BJ (cell line): ENCODE data around the gene ATP2A3. TPM values are rescaled to one million over a fixed set of nuclear protein-coding genes. Genes with fewer than 3 reads are reported as not detected.
A peak's percentile ranks its signal among the peaks of the same experiment; 100 is the strongest.

Experiments used
- CTCF ChIA-PET: fragments of 350-600 bp; formaldehyde crosslinking; extraction: SDS; loops from one replicate; lab custom pipeline; 2021; ENCODE audit warnings: antibody characterized with exemption, inconsistent platforms; lab: Yijun Ruan, JAX
- POLR2A ChIA-PET: fragments of 300-600 bp; sonication (Branson Sonifier 250); formaldehyde crosslinking; extraction: SDS; loops from one replicate; lab custom pipeline; 2021; ENCODE audit warnings: antibody characterized with exemption; lab: Charles Lee
- DNase-seq: peaks from one replicate; pipeline ENCODE4 v3.0.0-alpha.2; 2011; ENCODE audit warnings: low read depth
- H3K27me3 ChIP-seq: 2 replicates; pipeline ENCODE4 v1.6.0; 2011; ENCODE audit warnings: low read length; ENCODE audit not compliant: control insufficient read depth, insufficient read depth
- H3K36me3 ChIP-seq: 2 replicates; pipeline ENCODE4 v1.5.1; 2011; ENCODE audit warnings: low read length; ENCODE audit not compliant: control insufficient read depth, insufficient read depth
- H3K4me3 ChIP-seq: 2 replicates; pipeline ENCODE4 v1.5.1; 2011; ENCODE audit warnings: low read depth, mild to moderate bottlenecking, control low read depth, low read length
- polyA plus RNA-seq: library from polyadenylated mRNA; depleted of rRNA; stranded (reverse); fragments of >200 nt; gene quantifications from 2 replicates; pipeline ENCODE4 v1.2.3, GENCODE V29; 2011
- TF ChIP-seq, protein P1 (sequence below): IDR thresholded peaks from 2 replicates; pipeline ENCODE4 v1.5.1; 2011; ENCODE audit warnings: low read depth, mild to moderate bottlenecking, control low read depth, inconsistent platforms, low read length, moderate library complexity; ENCODE audit not compliant: insufficient read depth

Gene ATP2A3
- polyA plus RNA-seq, 1 experiment = 1.1 TPM

DNA sequence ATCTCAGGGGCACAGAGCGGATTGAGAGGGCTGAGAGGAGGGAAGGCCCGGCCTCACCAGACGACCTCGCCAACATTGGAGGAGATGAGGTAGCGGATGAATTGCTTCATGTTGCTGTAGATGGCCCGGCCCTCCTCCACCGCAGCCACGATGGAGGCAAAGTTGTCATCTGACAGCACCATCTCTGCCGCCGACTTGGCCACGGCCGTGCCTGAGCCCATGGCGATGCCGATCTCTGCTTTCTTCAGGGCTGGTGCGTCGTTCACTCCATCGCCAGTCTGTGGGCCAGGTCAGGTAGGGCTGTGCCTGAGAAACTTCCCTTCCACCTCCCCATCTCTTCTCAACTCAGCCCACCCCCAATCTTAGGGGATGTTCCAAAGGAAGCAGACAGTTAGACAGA, 26.9 kb downstream of the ATP2A3 start:
- no peak for DNase-seq
- Histone ChIP-seq H3K27me3 (no peaks in the 10 kb centered on the region), H3K36me3 (no peaks in the 10 kb centered on the region), H3K4me3 (no peak overlapping the region)
- POLR2A ChIA-PET = no interaction called here
- CTCF ChIA-PET = no interaction called here
- TF ChIP-seq, protein P1, sequence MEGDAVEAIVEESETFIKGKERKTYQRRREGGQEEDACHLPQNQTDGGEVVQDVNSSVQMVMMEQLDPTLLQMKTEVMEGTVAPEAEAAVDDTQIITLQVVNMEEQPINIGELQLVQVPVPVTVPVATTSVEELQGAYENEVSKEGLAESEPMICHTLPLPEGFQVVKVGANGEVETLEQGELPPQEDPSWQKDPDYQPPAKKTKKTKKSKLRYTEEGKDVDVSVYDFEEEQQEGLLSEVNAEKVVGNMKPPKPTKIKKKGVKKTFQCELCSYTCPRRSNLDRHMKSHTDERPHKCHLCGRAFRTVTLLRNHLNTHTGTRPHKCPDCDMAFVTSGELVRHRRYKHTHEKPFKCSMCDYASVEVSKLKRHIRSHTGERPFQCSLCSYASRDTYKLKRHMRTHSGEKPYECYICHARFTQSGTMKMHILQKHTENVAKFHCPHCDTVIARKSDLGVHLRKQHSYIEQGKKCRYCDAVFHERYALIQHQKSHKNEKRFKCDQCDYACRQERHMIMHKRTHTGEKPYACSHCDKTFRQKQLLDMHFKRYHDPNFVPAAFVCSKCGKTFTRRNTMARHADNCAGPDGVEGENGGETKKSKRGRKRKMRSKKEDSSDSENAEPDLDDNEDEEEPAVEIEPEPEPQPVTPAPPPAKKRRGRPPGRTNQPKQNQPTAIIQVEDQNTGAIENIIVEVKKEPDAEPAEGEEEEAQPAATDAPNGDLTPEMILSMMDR = no peak

DNA sequence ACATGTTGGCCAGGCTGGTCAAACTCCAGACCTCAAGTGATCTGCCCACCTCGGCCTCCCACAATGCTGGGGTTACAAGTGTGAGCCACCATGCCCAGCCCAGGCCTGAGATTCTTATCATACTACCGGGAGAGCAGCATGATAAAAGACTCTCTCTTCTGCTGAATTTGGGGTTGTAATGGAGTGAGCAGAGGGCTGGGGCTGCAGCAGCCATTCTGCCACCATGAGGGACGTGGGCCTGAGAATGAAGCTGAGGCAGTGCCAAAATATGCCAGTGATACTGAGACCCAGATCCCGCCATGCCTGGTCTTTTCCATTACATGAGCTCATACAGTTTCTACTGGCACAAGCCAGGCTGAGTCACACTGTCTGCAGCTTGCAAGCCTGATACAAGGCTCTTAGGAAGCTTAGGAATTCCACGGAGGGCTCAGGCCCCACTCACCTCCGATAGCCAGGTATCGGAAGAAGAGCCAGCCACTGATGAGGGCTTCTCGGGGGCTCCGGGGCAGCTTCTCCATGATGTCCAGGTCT, 28.3 kb downstream of the ATP2A3 start:
- CTCF ChIA-PET = interaction anchor here (0.6 to 3.8 kb wide), 4 partner anchors 12 to 139 kb away, joined by 4 to 17 read pairs (median 6); no protein-coding TSS in a partner anchor
- DNase-seq = no peak

DNA sequence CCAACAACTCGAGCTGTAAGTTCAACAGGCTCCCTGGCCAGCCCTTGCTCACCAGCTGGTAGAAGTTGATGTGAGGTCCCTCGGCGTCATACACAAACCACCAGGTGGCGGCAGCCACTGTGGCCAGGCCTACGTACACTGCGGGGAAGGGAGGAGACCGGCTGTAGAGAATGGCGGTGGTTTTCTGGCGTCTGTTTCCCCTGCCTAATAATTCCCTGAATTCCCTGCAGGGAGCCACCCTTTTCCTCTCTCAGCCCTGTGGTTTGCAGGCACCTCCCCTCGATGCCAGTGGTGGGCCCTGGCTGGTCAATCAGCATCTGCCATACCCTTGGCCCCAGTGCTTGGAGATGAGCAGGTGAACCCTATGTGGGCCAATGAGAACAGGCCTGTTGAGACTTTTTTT, 29.1 kb downstream of the ATP2A3 start:
- Histone ChIP-seq H3K27me3 (no peaks in the 10 kb centered on the region), H3K36me3 (no peaks in the 10 kb centered on the region), H3K4me3 (no peak overlapping the region)
- TF ChIP-seq, protein P1 = peak; percentile 60
- POLR2A ChIA-PET = no interaction called here
- CTCF ChIA-PET = interaction anchor here (2.0 to 3.8 kb wide), 3 partner anchors 11 to 140 kb away, joined by 4 to 17 read pairs (median 6); no protein-coding TSS in a partner anchor
- no peak for DNase-seq

More for the DNA sequence above, 28.3 kb downstream of the ATP2A3 start:
- Histone ChIP-seq H3K27me3 (no peaks in the 10 kb centered on the region), H3K4me3 (no peak overlapping the region), H3K36me3 (no peaks in the 10 kb centered on the region)
- POLR2A ChIA-PET = no interaction called here
- TF ChIP-seq, protein P1 = no peak

DNA sequence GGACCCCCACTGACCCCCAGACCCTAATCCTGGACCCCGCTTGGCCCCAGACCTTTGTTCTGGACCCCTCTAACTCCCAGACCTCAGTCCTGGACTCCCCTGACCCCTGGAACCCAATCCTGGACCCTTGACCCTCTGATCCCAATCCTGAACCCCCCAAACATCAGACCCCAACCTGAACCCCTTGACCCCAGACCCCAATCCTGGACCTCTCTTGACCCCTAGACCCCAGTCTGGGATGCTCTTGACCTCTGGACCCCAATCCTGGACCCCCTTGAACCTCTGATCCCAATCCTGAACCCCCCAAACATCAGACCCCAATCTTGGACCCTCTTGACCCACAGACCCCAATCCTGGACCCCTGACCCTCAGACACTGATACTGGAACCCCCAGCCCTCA, 34.5 kb downstream of the ATP2A3 start:
- Histone ChIP-seq H3K27me3 (no peaks in the 10 kb centered on the region; the same call in 1 of the 2 replicates), H3K4me3 (no peak overlapping the region), H3K36me3 (no peaks in the 10 kb centered on the region)
- no peak for DNase-seq
- CTCF ChIA-PET = no interaction called here
- POLR2A ChIA-PET = no interaction called here
- TF ChIP-seq, protein P1 = no peak

DNA sequence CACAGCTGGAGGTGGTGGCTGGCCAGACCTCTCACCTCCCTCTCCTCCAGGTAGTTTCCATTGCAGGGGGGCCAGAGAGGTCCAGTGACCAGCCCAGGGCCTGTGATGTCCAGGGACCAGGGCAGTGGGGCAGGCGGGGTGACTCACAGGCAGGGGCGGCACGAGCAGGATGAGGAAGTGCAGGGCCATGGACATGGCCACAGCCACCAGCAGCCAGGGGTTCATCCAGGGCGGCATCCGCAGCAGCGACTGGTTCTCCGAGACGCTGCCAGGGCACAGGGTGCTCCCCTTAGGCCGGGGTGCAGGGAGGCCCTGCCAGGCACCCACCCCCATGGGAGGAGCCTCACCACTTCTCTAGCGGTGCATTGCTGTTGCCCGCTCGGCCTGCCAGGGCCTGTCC, 35.1 kb downstream of the ATP2A3 start:
- H3K4me3 ChIP-seq = no peak overlapping the region
- TF ChIP-seq, protein P1 = no peak
- CTCF ChIA-PET = interaction anchor here (5.9 kb wide), 1 partner anchor 15 kb away, joined by 40 read pairs; no protein-coding TSS in a partner anchor
- DNase-seq = no peak
- H3K27me3 ChIP-seq = no peaks in the 10 kb centered on the region; the same call in 1 of the 2 replicates
- POLR2A ChIA-PET = no interaction called here
- no peaks in the 10 kb centered on the region for H3K36me3 ChIP-seq
